Left ventricle myocardium inferior (tissue), 1 donor: ENCODE data around the gene C1QTNF6. TPM values are rescaled to one million over a fixed set of nuclear protein-coding genes. Genes with fewer than 3 reads are reported as not detected.

Experiments used
- DNase-seq: peaks from one replicate; pipeline ENCODE4 v3.0.0-alpha.2; 2020
- H3K27ac ChIP-seq: fragments of 200-600 bp; replicated peaks from 2 replicates; pipeline ENCODE4 v1.8.0; 2021
- H3K27me3 ChIP-seq: fragments of 200-600 bp; 2 replicates; pipeline ENCODE4 v1.8.0; 2021; ENCODE audit warnings: low read depth
- H3K36me3 ChIP-seq: fragments of 200-600 bp; 2 replicates; pipeline ENCODE4 v1.8.0; 2021
- H3K4me1 ChIP-seq: fragments of 200-600 bp; 2 replicates; pipeline ENCODE4 v1.8.0; 2021
- H3K4me3 ChIP-seq: fragments of 200-600 bp; 2 replicates; pipeline ENCODE4 v1.8.0; 2021; ENCODE audit warnings: mild to moderate bottlenecking, moderate library complexity
- H3K9me3 ChIP-seq: fragments of 200-600 bp; replicated peaks from 2 replicates; pipeline ENCODE4 v1.8.0; 2021
- CTCF ChIP-seq: fragments of 200-600 bp; IDR thresholded peaks from 2 replicates; pipeline ENCODE4 v1.8.0; 2021; ENCODE audit warnings: antibody characterized with exemption, mild to moderate bottlenecking, borderline replicate concordance
- intact Hi-C: fragments of 100-400 bp; cut with micrococcal nuclease; formaldehyde crosslinking; loops from one replicate; pipeline ENCODE4 v1.11.0; 2022
- total RNA-seq: library from RNA; stranded (reverse); fragmentation: NEBNext Ultra II Directional; extraction: Animal tissue kit (Norgen Biotek cat#: 25700); gene quantifications from one replicate; pipeline ENCODE4 v1.2.1, GENCODE V29; 2021
- donor health status: DM: no; HTN: yes; CAD: no; lungs with severe emphysema.

C1QTNF6 gene
- total RNA-seq, 1 donor from 2014 or later = 1.3 TPM

GRCh38 chr22:37139762-37140161 lies 48.3 kb downstream of the C1QTNF6 start:
- H3K9me3 ChIP-seq = no peaks in the 10 kb centered on the region
- H3K27me3 ChIP-seq = peaks cover 77% of the 10 kb centered on the region
- no peak for DNase-seq
- no peaks in the 10 kb centered on the region for H3K36me3 ChIP-seq
- H3K4me1 ChIP-seq = no peaks in the 10 kb centered on the region
- intact Hi-C loops = no loop called here
- TF ChIP-seq CTCF = no peak
- H3K4me3 ChIP-seq = no peak overlapping the region
- no peak overlapping the region for H3K27ac ChIP-seq

- intact Hi-C loops = no loop called here
- DNase-seq = no peak
- no peaks in the 10 kb centered on the region for H3K9me3 ChIP-seq
- no peak overlapping the region for H3K4me3 ChIP-seq
- no peaks in the 10 kb centered on the region for H3K4me1 ChIP-seq
- peaks cover 77% of the 10 kb centered on the region for H3K27me3 ChIP-seq
- H3K36me3 ChIP-seq = no peaks in the 10 kb centered on the region
- no peak overlapping the region for H3K27ac ChIP-seq
- TF ChIP-seq CTCF = no peak
Measured at GRCh38 chr22:37138849-37139561, 49.0 kb downstream of the C1QTNF6 start.

- Histone ChIP-seq H3K4me3 (no peak overlapping the region), H3K4me1 (no peaks in the 10 kb centered on the region), H3K36me3 (no peaks in the 10 kb centered on the region), H3K9me3 (no peaks in the 10 kb centered on the region), H3K27ac (no peak overlapping the region), H3K27me3 (peaks cover 72% of the 10 kb centered on the region)
- no peak for TF ChIP-seq CTCF
- DNase-seq = no peak
- intact Hi-C loops = no loop called here
Measured at GRCh38 chr22:37137903-37138665, 50.0 kb downstream of the C1QTNF6 start.

- no peaks in the 10 kb centered on the region for H3K36me3 ChIP-seq
- no peak overlapping the region for H3K4me3 ChIP-seq
- H3K27ac ChIP-seq = no peak overlapping the region
- DNase-seq = no peak
- H3K4me1 ChIP-seq = no peaks in the 10 kb centered on the region
- no peaks in the 10 kb centered on the region for H3K9me3 ChIP-seq
- H3K27me3 ChIP-seq = peaks cover 67% of the 10 kb centered on the region
- TF ChIP-seq CTCF = no peak
- intact Hi-C loops = no loop called here
Measured at GRCh38 chr22:37137131-37137530, 50.9 kb downstream of the C1QTNF6 start.

GRCh38 chr22:37135023-37135422 lies 53.0 kb downstream of the C1QTNF6 start:
- DNase-seq = no peak
- H3K9me3 ChIP-seq = no peaks in the 10 kb centered on the region
- no peak for TF ChIP-seq CTCF
- no peak overlapping the region for H3K27ac ChIP-seq
- H3K36me3 ChIP-seq = no peaks in the 10 kb centered on the region
- H3K27me3 ChIP-seq = peaks cover 69% of the 10 kb centered on the region
- intact Hi-C loops = no loop called here
- H3K4me1 ChIP-seq = no peaks in the 10 kb centered on the region
- H3K4me3 ChIP-seq = no peak overlapping the region
